Activated T-cell treated with anti-CD3 and anti-CD28 coated beads for 48 hours (primary cell): ENCODE data around the gene WDR45.
A peak's percentile ranks its signal among the peaks of the same experiment; 100 is the strongest.
"Not testable (repeated sequence)": the region's sequence is repeated elsewhere in the genome, so short reads cannot be mapped to it uniquely, and the experiment has no call there.

Source experiments
- DNase-seq: peaks from one replicate; pipeline ENCODE4 v3.0.0-alpha.2; 2020; ENCODE audit warnings: low read depth

WDR45 gene

GRCh38 chrX:49079489-49080428, at the start of gene WDR45:
Gene WDR45, minus strand, starts transcription at chrX:49079887. Its CDS starts 1,792 bp downstream, at chrX:49078095.
- peak; percentile 50 for DNase-seq

DNA sequence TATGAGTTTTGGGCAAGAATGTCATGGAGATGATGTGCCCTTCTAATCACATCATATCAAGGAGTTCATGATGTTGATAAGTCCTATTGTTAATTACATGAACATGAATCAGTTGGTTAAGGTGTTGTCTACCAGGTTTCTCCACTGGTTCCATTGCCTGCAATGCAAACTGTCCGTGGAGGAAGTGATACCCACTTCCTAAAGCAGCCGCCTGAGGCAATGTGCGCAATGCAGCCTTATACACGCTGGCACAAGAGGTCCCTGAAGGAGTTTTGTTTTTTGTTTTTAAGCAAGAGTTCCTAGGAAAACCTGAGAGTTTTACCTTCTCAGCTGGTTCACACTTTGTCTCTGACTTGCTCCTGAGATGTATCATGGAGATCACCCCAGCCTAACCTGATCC, 49.7 kb upstream of the WDR45 start:
- no peak for DNase-seq

DNA sequence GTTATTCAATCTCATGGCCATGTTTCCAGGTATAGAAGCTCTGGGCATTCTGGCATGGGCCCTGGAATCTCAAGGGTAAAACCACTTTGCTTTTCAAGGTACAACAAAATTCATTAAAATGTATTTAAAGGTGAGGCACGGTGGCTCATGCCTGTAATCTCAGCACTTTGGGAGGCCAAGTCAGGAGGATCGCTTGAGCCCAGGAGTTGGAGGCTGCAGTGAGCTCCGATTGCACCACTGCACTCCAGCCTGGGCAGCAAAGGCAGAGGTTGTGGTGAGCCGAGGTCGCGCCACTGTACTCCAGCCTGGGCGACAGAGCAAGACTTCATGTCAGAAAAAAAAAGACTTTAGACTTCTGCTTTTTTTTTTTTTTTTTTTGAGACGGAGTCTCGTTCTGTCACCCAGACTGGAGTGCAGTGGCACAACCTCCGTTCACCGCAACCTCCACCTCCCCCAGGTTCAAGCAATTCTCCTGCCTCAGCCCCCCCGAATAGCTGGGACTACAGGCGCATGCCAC, 48.1 kb upstream of the WDR45 start:
- not testable (repeated sequence) for DNase-seq

DNA sequence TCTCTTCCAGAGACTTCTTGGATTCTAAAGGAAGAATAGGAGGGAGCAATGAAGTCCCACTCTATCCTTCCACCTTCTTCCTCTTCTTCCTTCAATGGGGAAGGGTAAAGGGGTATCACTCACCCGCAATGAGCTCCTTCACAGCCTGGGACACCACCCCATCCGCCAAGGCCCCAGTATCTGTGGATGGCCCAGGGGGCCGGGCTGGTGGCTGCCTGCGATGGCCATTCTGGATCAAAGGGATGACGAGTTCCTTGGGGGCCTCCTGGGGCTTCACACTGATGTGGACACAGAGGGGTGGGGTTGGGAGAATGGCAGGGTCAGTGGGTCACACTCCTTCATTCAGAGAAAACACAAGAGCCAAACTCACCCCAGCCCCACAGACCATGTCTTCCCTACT, 42.8 kb upstream of the WDR45 start:
- DNase-seq = no peak

- DNase-seq = no peak
Measured at GRCh38 chrX:49120091-49120490, 40.4 kb upstream of the WDR45 start.

- DNase-seq = no peak
Measured at GRCh38 chrX:49117581-49117980, 37.9 kb upstream of the WDR45 start.

- no peak for DNase-seq
Measured at GRCh38 chrX:49116716-49117115, 37.0 kb upstream of the WDR45 start.

DNA sequence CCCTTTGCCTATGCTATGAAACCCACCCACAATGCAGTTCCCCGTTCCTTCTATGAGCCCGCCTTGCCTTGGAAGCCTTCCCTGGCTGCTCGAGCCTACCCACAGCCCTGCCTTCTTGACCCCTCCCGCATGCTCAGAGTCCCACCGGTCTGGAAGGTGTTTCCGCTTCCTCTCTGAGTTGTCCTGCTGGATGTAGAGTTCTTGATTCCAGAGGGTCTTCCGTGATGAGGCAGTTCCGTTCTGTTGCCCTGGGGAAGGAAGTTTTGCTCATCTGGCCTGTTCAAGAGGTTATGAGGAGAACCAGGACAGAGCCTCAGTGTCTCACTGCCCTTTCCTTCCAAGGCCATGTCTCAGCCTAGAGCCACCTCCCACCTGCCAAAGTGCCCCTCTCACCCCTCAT, 36.4 kb upstream of the WDR45 start:
- no peak for DNase-seq

- no peak for DNase-seq
Measured at GRCh38 chrX:49111791-49112190, 32.1 kb upstream of the WDR45 start.

DNA sequence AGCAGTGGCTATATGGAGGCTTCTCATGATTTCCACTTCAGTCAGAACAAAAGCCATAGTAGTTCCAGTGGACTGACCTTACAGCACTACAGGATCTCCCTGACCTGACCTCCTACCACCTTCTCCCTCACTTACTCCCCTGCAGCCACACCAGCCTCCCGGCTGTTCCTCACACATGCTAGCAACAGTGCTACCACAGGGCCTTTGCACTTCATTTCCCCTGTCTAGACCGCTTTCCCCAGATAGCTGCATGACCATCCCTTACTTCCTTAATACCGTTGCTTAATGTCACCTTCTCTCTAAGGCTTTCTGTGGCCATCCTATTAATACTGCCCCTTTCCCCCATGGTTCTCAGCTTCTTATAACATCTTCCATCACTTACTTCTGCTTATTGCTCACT, 30.7 kb upstream of the WDR45 start:
- no peak for DNase-seq

DNA sequence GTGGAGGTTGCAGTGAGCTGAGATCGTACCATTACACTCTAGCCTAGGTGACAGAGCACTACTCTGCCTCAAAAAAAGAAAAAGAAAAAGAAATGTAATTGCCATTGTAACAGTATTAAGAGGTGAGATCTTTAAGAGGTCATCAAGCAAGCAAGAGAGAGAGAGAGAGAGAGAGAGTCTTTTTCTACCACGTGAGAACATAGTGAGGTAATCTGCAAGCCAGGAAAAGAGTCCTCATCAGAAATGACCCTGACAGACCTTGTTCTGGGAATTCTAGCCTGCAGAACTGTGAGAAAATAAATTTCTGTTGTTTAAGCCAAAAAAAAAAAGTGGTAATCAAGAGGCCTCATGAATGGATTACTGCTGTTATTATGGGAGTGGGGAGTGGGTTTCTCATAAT, 29.0 kb upstream of the WDR45 start:
- DNase-seq = no peak

DNA sequence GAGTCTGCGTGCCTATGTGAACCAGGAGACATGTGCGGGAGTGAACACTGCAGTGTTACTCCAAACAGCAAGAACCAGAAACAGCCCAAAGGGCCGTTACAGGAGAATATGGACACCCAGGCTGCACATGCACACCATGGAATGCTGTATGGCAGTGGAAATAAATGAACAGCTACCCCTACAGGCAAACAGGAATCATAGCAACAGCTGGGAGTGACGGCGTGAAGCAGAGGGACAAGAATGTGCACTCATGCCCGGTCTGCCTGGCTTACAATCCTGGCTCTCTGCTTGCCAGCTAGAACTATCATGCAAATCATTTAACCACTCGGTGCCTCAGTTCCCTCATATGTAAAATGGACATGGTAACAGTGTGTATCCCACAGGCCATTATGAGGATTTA, 27.2 kb upstream of the WDR45 start:
- DNase-seq = no peak

DNA sequence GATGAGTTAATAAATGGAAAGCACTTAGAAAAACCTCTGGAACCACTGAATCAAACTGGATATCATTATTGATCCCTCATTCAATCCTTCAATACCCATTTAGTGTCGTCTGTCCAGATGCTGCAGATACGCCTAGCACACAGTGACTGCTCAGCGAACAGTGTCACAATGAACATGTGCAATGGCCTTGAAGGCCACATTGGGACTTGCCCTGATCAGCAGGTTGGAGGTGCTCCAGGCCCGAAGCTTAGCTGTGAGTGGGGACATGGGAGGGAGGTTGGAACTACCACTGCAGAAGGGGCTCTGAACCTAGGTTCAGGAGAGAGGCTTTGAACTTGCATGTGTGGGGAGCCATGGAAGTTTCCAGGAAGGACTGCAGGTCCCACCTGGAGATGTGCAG, 26.6 kb upstream of the WDR45 start:
- no peak for DNase-seq

- no peak for DNase-seq
Measured at GRCh38 chrX:49103637-49104036, 23.9 kb upstream of the WDR45 start.

- DNase-seq = no peak
Measured at GRCh38 chrX:49102190-49102589, 22.5 kb upstream of the WDR45 start.

GRCh38 chrX:49101629-49101984, 21.9 kb upstream of the WDR45 start:
- DNase-seq = no peak

- DNase-seq = peak; percentile 84
Measured at GRCh38 chrX:49100704-49101628, 21.3 kb upstream of the WDR45 start.

- DNase-seq = no peak
Measured at GRCh38 chrX:49096419-49096818, 16.7 kb upstream of the WDR45 start.

DNA sequence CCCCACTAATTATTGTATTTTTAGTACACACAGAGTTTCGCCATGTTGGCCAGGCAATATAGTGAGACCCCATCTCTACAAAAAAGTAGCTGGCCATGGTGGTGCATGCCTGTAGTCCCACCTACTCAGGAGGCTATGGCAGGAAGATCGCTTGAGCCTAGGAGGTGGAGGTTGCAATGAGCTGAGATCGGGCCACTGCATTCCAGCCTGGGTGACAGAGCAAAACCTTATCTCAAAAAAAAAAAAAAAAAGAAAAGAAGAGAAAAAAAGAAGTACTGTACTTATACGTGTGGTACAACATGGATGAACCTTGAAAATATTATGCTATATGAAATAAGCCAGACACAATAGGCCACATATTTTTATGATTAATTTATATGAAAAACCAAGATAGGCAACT, 9.9 kb upstream of the WDR45 start:
- no peak for DNase-seq

GRCh38 chrX:49082271-49082871, 2.7 kb upstream of the WDR45 start:
- no peak for DNase-seq

DNA sequence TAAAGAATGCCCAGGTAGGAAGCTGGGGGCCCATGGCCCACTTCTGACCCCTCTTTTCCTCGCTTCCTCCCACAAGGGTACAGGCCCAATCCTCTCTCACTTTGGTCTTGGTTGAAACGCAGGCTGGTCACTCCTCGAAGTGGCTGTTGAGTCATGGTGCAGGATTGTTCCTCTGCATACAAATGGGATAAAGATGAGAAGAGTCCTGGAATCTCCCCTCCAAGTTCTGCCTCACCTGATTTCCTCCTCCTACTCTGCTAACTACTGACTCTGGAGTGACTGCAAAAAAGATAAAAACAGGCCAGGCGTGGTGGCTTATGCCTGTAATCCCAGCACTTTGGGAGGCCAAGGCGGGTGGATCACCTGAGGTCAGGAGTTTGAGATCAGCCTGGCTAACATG, 1.7 kb downstream of the WDR45 start:
- no peak for DNase-seq

DNA sequence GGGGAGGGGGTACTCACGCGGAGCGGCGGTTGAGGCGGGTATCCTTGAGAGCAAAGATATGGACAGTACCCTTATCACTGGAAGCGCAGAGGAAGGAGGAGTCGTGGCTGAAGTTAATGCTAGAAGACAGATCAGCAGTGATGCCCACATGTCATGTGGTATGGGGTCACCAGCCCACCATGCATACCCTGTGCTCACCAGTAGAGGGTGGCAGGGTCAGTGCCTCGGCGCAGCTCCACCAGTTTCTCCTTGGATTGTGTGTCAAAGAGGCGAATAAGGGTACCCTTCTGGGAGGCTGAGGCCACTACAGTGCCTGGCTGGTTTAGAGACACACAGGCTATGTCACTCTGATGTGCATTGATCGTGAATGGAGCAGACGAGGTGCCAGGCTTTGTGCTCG, 4.3 kb downstream of the WDR45 start:
- no peak for DNase-seq
